Chondrocyte (in vitro differentiated cells): ENCODE results near the gene USP32. TPM values are rescaled to one million over a fixed set of nuclear protein-coding genes. Genes with fewer than 3 reads are reported as not detected.

ENCODE experiments used
- DNase-seq: peaks from one replicate; pipeline ENCODE4 v3.0.0; 2021; ENCODE audit warnings: mixed read lengths, low spot score
- H3K27ac Mint-ChIP-seq: one replicate; pipeline ENCODE4 v1.8.0; 2021; ENCODE audit warnings: mild to moderate bottlenecking, moderate library complexity, mixed read lengths; ENCODE audit not compliant: unreplicated experiment
- H3K27me3 Mint-ChIP-seq: 2 replicates; pipeline ENCODE4 v1.8.0; 2021; ENCODE audit warnings: low read depth, mixed read lengths
- H3K36me3 Mint-ChIP-seq: 2 replicates; pipeline ENCODE4 v1.8.0; 2021; ENCODE audit warnings: low read depth, mixed read lengths
- H3K4me1 Mint-ChIP-seq: 2 replicates; pipeline ENCODE4 v1.8.0; 2021; ENCODE audit warnings: low read depth, mild to moderate bottlenecking, mixed read lengths
- H3K4me3 Mint-ChIP-seq: one replicate; pipeline ENCODE4 v1.8.0; 2021; ENCODE audit warnings: mild to moderate bottlenecking, moderate library complexity, mixed read lengths; ENCODE audit not compliant: unreplicated experiment
- H3K9me3 Mint-ChIP-seq: 2 replicates; pipeline ENCODE4 v1.8.0; 2021; ENCODE audit warnings: low read depth, mixed read lengths
- total RNA-seq: library from RNA; stranded (reverse); gene quantifications from 3 replicates; pipeline ENCODE4 v1.2.1, GENCODE V29; 2021
- TF ChIP-seq, protein P1 (sequence below): fragments of 200-600 bp; sonication (generic); IDR thresholded peaks from 2 replicates; pipeline ENCODE4 v1.5.0; 2021; ENCODE audit warnings: antibody characterized with exemption, mild to moderate bottlenecking, moderate library complexity

The USP32 gene
- total RNA-seq, 1 donor from 2014 or later: 42.2 TPM

DNA sequence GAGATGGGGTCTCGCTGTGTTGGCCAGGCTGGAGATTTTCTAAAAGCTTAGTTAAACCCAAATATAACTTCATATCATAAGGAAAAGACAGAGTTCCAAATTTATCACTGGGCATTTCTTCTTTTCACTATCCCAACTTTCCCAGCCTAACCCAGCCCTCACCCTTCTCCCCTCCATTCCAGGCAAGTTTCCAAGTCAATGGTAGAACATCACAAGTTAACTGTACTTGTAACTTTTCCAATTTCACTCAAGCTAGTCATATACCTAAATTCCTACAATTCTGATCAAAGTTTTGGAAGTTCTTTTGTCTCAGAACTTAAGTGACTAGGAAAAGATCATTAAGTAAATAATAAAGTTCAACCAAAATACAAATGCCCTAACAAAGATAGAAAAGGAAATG, 61.2 kb downstream of the USP32 start:
- peak overlapping the region; percentile 41 for H3K27ac Mint-ChIP-seq
- H3K4me1 Mint-ChIP-seq: peaks cover 34% of the 10 kb centered on the region
- H3K27me3 Mint-ChIP-seq: no peaks in the 10 kb centered on the region
- H3K9me3 Mint-ChIP-seq: no peaks in the 10 kb centered on the region
- H3K4me3 Mint-ChIP-seq: no peak overlapping the region
- TF ChIP-seq, protein P1, sequence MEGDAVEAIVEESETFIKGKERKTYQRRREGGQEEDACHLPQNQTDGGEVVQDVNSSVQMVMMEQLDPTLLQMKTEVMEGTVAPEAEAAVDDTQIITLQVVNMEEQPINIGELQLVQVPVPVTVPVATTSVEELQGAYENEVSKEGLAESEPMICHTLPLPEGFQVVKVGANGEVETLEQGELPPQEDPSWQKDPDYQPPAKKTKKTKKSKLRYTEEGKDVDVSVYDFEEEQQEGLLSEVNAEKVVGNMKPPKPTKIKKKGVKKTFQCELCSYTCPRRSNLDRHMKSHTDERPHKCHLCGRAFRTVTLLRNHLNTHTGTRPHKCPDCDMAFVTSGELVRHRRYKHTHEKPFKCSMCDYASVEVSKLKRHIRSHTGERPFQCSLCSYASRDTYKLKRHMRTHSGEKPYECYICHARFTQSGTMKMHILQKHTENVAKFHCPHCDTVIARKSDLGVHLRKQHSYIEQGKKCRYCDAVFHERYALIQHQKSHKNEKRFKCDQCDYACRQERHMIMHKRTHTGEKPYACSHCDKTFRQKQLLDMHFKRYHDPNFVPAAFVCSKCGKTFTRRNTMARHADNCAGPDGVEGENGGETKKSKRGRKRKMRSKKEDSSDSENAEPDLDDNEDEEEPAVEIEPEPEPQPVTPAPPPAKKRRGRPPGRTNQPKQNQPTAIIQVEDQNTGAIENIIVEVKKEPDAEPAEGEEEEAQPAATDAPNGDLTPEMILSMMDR: no peak
- H3K36me3 Mint-ChIP-seq: peaks cover 4% of the 10 kb centered on the region
- no peak for DNase-seq

GRCh38 chr17:60328679-60329078, 63.3 kb downstream of the USP32 start:
- Mint-ChIP-seq H3K27ac (no peak overlapping the region), H3K27me3 (no peaks in the 10 kb centered on the region), H3K9me3 (no peaks in the 10 kb centered on the region), H3K36me3 (peaks cover 4% of the 10 kb centered on the region), H3K4me3 (no peak overlapping the region), H3K4me1 (peaks cover 28% of the 10 kb centered on the region)
- TF ChIP-seq, protein P1: no peak
- DNase-seq: no peak

GRCh38 chr17:60327901-60328273, 64.0 kb downstream of the USP32 start:
- H3K9me3 Mint-ChIP-seq: no peaks in the 10 kb centered on the region
- H3K4me3 Mint-ChIP-seq: no peak overlapping the region
- no peak for DNase-seq
- TF ChIP-seq, protein P1: no peak
- no peak overlapping the region for H3K27ac Mint-ChIP-seq
- peaks cover 24% of the 10 kb centered on the region for H3K4me1 Mint-ChIP-seq
- H3K27me3 Mint-ChIP-seq: no peaks in the 10 kb centered on the region
- peaks cover 4% of the 10 kb centered on the region for H3K36me3 Mint-ChIP-seq

GRCh38 chr17:60327134-60327900, 64.6 kb downstream of the USP32 start:
- DNase-seq: no peak
- peaks cover 2% of the 10 kb centered on the region for H3K36me3 Mint-ChIP-seq
- TF ChIP-seq, protein P1: no peak
- peaks cover 19% of the 10 kb centered on the region for H3K4me1 Mint-ChIP-seq
- H3K27me3 Mint-ChIP-seq: no peaks in the 10 kb centered on the region
- no peak overlapping the region for H3K27ac Mint-ChIP-seq
- no peak overlapping the region for H3K4me3 Mint-ChIP-seq
- no peaks in the 10 kb centered on the region for H3K9me3 Mint-ChIP-seq

DNA sequence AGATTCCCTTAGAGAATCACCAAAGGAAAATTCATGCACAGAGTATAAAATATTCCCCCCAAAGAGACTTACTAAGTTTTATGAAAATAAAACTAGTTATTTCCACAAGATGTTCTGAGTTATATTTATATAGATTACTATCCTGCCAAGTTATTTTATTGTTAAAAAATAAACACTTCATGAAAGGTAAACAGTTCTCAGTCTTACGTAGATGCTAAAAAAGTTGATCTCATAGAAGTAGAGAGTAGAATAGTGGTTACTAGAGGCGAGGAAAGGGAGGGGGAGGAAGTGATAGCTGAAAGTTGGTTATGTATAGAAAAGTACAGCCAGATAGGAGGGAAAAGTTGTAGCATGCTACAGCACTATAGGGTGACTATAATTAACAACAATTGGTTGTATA, 65.2 kb downstream of the USP32 start:
- no peak for DNase-seq
- TF ChIP-seq, protein P1: no peak
- no peaks in the 10 kb centered on the region for H3K9me3 Mint-ChIP-seq
- no peak overlapping the region for H3K27ac Mint-ChIP-seq
- H3K4me3 Mint-ChIP-seq: no peak overlapping the region
- H3K36me3 Mint-ChIP-seq: peaks cover 2% of the 10 kb centered on the region
- peaks cover 22% of the 10 kb centered on the region for H3K4me1 Mint-ChIP-seq
- H3K27me3 Mint-ChIP-seq: no peaks in the 10 kb centered on the region
